Measurements from ENCODE around the gene RAP2A.

RAP2A gene

GRCh38 chr13:97436845-97437244, 2.9 kb downstream of the RAP2A start:
- DNase-seq (ENCODE audit: low read depth), result no peak
- no peak for TF ChIP-seq CTCF (conservative IDR thresholded peaks at IDR 0.05; ENCODE audit: low read depth, low read length)
- H3K4me3 ChIP-seq (ENCODE audit: low read length), result no peak overlapping the region

- TF ChIP-seq CTCF (conservative IDR thresholded peaks at IDR 0.05; ENCODE audit: low read depth, low read length), result no peak
- H3K4me3 ChIP-seq (ENCODE audit: low read length), result no peak overlapping the region
- DNase-seq (ENCODE audit: low read depth), result no peak
Measured at GRCh38 chr13:97437729-97438128, 3.8 kb downstream of the RAP2A start.

GRCh38 chr13:97438856-97439595, 5.1 kb downstream of the RAP2A start:
- H3K4me3 ChIP-seq (ENCODE audit: low read length), result no peak overlapping the region
- TF ChIP-seq CTCF (conservative IDR thresholded peaks at IDR 0.05; ENCODE audit: low read depth, low read length), result no peak
- DNase-seq (ENCODE audit: low read depth), result no peak

- TF ChIP-seq CTCF (conservative IDR thresholded peaks at IDR 0.05; ENCODE audit: low read depth, low read length), result no peak
- no peak for DNase-seq (ENCODE audit: low read depth)
- no peak overlapping the region for H3K4me3 ChIP-seq (ENCODE audit: low read length)
Measured at GRCh38 chr13:97440598-97441170, 6.7 kb downstream of the RAP2A start.

GRCh38 chr13:97441368-97441767, 7.4 kb downstream of the RAP2A start:
- DNase-seq (ENCODE audit: low read depth), result no peak
- H3K4me3 ChIP-seq (ENCODE audit: low read length), result no peak overlapping the region
- TF ChIP-seq CTCF (conservative IDR thresholded peaks at IDR 0.05; ENCODE audit: low read depth, low read length), result no peak

- DNase-seq (ENCODE audit: low read depth), result no peak
- no peak overlapping the region for H3K4me3 ChIP-seq (ENCODE audit: low read length)
- TF ChIP-seq CTCF (conservative IDR thresholded peaks at IDR 0.05; ENCODE audit: low read depth, low read length), result no peak
Measured at GRCh38 chr13:97445522-97446187, 11.7 kb downstream of the RAP2A start.
